Ureter (tissue), 1 donor: Measurements from ENCODE around the gene C14orf119. TPM values are rescaled to one million over a fixed set of nuclear protein-coding genes. Genes with fewer than 3 reads are reported as not detected.

Source experiments
- DNase-seq: peaks from one replicate; pipeline ENCODE4 v3.0.0-alpha.2; 2020; ENCODE audit warnings: low spot score
- total RNA-seq: library from RNA; stranded (reverse); gene quantifications from one replicate; pipeline ENCODE4 v1.2.4, GENCODE V29; 2023
- donor health status: DM: yes; HTN: yes; CAD: no.

Gene C14orf119
- total RNA-seq, 1 donor from 2014 or later, result 40.2 TPM

DNA sequence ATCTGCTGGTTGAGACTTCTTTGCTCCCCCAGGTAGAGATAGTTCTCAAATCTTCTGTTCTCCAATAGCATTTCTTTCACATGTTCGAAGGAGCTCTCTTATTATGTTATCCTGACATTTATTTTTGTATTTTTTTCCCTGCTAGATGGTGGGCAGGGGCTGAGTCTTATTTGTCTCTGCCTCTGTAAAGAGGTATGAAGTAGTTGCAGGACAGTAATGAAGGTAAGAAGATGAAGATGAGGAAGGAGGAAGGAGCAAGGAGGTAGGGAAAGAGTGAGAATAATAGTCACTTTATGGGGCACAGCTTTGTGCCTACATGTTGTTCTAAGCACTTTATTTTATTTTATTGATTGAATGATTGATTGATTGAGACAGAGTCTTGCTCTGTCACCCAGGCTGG is 14.5 kb downstream of the C14orf119 start:
- DNase-seq, result no peak

DNA sequence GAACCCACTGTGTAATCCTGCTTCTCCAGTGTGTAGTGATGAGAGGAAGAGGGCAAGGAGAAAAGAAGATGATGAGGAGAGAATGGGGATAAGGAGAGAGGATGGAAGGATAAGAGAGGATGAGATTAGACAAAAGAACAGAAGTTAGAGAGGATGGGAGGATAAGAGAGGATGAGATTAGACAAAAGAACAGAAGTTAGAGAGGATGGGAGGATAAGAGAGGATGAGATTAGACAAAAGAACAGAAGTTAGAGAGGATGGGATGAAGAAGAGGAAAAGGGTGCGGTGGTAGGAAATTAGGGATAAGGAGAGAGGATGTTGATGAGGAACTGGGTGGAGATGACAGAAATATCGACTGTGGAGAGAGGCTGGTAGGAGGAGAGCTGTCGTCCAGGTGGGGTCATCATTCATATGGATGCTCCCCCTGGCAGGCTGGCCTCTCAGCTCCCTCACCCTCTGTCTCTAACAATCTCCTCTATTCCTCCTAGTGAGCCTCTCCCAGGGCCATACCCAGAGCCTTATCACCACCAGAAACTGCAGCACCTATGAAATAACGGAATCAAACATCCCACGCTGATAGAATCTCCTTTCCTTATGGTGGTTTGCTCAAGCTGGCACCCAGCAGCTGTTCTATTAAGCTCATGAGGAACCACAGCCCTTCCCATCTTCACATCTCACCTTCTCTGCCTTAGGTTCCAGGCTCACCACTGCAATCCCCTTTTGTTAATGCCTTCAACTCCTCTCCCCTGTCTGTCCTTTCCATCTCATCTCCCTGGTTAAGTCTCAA is 15.5 kb downstream of the C14orf119 start:
- DNase-seq, result no peak

DNA sequence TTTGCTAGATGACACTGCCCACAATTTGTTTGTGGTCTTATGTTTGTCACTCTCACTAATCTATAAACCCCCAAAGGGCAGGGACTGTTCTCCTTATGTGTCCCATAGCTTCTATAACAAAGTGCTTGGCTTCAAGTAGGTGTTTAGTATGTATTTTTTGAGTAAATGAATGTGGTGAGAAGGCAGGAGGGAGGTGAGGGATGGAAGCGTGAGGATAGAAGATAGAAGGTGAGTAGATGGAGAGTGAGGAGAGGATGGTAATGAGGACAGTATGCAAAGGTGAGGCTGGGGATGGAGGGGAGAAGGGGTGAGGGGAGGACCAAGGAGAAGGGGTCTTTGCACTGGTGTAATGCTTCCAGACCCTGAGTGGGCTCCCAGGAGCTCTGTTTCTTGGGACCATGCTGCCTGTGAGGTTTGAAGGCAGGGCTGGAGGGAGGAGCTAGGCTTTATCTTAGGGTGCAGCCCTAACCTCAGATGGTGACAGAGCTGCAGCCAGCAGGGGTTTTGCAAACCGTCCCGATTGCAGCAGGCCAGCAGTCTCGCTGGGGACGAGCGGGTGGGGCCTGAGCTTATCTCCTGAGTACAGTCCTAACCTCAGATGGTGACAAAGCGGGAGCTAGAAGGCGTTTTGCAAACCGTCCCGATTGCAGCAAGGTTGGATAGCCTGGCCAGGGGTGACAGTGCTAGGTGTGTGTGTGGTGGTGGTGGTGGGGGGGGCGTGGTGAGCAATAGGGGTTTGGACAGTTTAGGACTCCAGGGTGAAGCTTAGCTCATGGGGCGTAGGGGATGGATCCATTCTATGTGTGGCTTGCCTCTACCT is 17.3 kb downstream of the C14orf119 start:
- DNase-seq, result no peak

DNA sequence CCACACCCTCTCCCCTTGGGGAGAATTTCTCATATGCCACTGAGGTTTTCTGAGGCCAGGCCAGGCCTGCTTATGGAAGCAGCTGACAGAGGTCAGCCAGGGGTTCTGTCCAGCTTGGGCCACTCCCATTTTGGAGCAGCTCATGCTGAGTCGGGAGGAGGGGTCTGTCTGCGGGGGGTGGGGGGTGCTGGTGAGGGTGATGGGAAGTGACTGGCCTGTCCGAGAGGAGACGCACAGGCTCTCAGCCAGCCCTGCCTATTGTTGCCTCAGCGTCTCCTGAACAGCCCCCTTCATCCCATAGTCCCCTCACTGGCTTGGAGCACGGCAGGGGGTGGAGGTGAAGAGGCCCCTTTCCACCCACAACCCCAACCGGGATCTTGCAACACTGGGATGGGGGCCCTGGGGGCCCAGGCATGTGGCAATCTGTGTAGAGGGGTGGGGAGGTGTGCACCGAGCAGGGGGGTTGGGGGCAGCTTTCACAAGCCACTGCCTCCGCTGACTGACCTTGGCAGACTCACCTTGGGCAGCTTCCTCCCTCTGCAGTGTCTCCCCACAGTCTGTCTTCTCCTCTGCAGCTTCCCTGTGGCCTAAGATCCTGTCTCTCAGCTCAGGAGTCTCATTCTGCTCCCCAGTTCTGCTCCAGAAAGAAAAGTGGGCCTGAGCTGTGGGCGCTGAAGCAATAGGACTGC is 18.3 kb downstream of the C14orf119 start:
- no peak for DNase-seq

DNA sequence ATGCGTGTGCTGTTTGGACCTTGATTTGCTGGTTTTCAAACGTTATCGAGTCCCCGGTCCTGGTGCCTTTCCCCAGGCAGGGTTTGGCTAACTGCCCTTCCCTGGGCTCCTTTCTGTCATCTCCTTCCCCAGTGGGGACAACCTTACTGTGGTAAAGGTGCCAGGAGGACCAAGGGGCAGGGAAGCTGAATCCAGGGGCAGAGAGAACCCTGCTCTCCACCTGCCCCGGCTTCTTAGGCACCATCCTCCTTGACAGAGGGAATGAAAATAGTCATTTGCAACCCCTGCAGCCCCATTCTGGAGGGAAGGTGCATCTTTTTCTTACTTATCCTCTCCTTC is 18.8 kb downstream of the C14orf119 start:
- no peak for DNase-seq

DNA sequence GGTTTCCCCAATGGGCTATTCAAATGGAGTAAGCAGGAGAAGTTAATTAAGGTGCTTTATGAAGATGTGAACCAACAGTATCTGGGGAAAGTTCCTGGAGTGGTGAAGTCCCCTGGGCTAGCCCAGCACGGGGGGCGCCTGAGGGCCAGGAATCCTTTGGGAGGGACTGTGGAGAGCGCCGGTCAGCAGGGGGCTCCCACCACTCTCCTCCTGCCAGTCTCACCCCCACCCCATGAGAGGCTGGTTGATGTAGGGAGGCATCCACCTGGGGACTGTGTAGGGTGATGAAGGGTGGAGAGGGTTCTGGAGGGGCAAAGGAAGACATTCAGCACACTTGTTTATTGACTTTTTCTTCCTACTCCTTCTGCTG is 19.3 kb downstream of the C14orf119 start:
- no peak for DNase-seq

DNA sequence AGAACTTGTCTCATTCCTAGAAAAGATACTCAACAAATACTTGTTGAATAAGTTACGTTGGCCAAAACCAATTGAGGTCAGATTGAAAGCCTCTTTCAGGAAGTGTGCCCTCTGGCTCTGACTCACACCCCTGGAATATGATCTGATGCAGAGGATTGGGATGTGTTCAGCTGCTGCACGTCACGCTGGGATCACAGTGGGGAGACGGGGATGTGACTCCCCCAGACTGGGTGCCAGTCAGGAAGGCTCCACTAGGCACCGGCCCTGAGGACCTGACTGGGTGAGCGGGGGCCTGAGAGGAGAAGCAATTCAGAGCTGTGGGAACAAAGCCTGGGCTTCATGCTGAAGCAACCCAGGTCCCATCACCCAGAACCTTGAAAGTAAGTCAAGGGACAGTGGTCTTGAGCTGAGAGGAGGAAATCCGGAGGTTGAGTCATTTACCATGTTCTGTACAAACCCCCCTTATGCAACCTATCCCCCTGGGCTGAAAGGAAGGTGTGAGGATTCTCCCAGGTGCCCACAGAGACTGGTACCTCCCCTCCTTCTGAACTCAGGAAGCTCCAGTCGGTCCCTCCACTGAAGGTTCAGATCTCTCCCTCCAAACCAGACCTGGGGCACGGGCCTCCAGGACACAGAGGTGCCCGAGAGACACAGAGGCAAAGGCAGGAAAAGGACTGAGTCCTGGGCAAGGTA is 19.9 kb downstream of the C14orf119 start:
- no peak for DNase-seq

DNA sequence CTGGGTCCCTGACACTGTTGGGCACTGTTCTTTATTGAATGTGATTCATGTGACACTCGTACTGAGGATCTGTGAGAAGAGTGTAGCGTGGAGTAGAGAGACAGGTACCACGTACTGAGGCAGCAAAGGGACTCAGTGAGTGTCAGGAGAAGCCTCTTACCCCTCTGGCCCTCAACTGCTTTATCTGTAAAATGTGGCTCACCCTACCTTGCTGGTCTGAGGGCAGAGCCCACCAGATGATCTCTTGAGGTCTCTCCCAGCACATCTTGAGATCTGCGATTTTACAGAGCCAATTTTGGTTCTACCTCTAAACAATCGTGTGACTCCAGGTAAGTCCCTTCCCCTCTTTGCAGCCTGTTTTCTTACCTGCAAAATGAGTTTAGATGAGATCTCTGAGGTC is 20.6 kb downstream of the C14orf119 start:
- no peak for DNase-seq

DNA sequence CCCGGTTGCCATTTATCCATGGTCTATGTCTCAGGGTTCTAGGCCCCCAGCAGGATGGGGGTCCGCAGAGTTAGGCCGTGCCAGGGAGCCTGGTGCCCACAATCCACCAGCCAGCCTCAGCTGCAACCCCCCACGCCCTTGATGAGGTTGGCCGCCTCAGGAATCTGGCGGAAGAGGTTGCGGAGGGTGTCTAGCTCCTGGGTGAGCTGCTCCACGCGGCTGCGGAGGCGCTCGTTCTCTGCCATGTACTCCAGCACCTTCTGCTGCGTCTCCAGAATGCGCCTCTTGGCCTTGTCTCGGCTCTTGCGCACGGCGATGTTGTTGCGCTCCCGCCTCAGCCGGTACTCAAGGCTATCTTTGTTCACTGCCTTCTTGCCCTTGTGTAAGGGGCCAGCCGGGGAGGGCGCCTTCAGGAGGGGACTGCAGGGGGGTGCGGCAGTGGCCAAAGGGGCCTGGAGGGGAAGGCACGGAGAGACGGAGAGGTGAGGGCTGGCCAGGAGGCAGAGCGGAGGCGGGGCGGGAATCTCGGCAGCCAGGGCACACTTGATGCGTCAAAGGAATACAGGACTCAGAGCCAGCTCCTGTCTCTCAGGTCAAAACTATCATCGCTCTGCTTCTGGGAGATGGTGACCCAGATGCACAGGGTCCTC is 22.2 kb downstream of the C14orf119 start:
- DNase-seq, result no peak

DNA sequence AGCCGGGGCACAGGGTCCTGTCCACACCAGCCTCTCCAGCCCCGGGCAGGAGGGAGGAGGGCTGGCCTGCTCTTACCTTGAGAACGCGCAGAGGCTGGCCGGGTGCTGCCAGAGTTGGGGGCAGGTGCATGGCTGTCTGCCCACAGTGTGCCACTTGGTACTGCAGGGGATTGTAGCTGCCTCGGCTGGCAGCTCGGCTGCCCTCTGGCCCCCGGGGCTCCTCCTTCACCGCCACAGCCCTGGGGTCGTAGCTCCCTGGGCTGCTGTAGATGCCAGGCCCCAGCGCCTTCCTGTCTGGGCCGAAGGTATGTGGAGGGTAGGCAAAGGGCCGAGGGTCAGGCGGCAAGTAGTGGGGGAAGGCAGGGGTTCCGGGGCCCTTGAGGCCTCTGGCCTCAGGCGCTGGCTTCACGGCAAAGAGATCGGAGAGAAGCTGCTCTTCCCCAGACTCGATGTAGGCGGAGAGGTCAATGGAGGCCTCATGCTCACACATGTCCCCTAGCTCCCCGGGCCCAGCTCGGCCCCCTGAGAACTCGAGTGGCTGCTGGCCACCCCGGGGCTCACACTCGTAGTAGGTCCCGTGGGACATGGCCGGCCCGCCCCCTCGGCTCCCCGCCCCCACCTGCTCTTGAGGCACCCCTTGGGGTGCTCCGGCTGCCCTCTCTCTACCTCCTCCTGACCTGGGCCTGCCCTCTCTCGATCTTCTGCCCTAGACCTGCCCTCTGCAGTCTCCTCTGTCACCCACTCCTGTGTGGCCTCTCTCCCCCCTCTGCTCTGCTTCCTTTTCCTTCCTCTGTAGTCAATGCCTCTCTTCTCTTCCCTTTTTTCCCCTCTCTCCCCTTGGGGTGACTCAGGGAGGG is 23.4 kb downstream of the C14orf119 start, which contains the start of gene CEBPE:
TSS of gene CEBPE (minus strand) at position 750 of the 857 bp plus-strand sequence. CDS start at position 586, 164 bp downstream.
- no peak for DNase-seq

DNA sequence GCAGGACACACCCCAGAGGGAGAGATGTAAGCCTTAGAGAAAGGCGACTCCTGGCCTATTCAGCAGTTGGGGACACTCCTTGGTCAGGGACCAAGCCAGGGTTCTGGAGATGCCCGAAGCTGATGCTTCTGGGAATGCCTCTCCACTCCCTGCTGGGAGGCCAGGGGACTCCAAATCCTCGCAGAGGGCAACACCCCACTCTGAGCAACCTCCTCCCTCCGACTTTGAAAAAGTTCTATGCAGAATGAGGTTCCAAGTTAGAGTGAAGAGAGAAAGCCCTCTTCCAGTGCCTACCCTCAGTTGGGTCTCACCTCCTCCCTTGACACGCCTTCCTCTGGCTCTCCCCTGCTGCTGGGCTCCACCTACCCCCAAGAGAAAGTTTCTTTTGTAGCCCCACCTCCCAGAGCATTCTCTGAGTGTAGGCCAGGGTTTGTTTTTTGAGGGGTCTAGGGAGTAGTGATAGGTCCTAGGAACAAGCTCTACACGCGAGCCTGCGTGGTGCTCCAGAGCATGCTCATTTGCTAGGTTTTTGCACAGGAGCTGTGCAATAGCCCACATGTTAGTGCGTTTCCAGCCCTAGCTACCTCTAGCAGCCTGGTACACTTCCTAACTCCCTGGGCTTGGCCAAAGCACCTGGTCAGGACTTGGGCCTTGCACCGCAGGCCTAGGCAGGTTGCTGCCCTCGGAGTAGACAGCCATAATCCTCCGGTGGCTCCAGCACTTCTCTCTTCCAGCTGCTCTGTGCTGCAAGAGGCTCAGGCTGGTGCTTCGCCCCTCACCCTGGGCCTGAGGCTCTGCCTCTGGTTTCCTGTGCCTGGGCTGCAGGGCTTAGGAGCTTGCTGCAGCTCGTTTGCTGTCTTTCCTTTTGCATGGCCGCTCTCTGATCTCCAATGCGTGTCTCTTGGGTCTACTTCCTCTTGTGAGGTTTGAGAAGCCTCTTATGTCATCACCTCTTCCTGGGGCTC is 24.3 kb downstream of the C14orf119 start:
- DNase-seq, result no peak

DNA sequence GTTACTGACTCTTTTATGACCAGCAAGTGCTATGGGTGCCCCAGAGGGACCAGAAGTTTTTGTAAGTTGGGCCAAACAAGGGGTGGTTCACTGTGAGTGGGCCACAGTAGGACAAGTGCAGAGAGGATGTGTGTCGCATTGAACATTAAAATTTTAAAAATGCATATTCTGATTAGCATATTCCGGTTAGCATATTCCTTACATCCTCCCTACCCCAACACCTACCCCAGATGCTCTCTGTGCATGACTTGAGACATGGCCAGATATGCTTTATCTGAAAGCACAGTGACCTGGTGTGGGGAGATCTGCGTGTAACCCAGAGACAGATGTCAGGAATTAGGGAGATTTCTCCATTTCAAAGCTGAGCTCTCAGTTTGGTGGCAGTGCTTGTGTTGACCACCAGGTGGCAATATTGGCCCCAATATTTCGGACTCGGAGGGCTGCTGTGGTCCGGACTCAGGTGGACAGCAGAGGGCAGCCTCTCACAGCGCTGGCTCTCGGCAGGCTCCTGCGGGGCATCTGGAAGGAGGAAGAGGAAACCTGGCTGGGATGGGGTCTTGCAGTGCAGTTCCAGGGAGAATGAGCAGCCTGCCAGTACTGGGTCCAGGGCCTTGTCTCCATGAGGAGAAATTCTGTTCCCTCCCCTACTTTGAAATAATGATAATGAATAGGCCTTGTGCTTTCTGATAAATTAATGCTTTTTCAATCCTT is 25.4 kb downstream of the C14orf119 start:
- DNase-seq, result peak; percentile 92

DNA sequence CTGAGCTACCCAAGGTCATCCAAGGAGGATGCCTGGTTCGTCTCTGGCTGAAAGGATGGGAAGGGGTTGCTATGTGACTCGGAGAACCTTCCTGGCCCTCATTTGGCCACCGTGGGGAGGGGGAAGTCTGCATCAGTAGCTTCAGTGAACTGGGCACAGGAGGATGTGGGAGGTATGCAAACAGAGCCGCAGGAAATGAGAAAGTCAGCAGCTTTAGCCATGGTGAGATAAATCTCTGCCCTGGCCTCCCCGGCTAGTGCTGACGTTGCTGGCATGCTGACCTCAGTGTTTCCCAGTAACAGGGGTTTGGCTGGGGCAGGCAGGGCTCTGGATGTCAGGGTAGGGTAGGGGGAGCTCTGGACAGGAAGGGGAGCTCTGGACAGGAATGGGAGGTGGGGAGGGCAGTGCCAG is 26.1 kb downstream of the C14orf119 start:
- DNase-seq, result peak; percentile 61

DNA sequence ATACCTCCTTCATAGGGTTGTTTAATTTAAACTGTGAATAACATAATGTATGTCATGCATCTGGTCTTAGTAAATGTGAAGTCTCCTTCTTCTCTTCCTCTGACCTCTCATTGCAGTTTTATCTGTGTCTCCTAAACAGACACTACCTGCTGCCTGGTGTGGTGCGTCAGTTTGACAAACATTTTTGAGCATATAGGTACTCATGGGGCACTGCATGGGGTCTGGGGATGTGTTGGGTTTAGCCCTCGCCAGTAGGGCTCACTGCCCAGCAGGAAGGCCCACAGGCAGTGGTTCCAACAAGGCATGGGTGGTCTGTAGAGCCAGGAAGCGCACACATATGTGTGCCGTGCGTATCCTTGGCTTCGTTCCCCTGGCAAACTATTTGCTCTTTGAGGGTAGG is 26.8 kb downstream of the C14orf119 start:
- DNase-seq, result no peak

DNA sequence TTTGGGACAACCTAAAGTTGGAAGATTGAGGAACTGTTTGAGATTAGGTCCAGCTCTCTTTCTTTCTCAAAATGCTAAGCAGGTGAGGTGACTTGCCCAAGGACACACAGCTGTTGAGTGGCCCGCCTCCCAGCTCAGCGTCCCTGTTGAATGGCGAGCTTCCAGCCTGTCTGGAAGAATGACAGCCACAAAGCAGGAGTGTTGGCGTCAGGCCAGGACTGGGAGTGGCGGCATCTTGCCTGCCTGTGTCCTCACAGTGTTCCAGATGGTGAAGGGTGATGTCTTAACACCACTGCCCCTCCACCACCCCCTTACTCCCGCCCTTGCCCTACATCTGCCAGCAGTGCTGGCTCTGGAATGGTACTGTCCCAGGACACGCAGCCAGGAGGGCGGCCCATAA is 28.1 kb downstream of the C14orf119 start:
- DNase-seq, result no peak

DNA sequence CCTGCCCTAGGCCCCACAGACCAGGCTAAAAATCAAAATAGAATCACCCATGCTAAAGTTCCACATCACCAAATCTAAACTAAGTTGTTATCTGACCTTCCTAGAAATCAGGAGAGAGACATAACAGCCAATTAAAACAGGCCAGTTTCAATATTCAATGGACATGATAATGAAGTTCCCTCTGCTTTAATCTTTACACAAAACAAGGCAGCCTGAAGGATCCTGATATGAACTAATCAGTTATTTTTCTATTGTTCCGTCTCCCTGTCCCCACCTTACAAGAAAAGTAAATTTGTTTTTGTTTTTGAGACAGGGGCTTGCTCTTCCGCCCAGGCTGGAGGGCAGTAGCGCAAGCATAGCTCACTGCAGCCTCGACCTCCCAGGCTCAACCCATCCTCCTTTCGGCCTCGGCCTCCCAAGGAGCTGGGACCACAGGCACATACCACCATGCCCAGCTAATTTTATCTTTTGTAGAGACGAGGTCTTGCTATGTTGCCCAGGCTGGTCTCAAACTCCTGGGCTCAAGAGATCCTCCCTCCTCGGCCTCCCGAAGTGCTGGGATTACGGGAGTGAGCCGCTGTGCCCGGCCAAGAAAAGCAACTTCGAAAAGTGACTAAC is 29.1 kb downstream of the C14orf119 start:
- DNase-seq, result no peak

DNA sequence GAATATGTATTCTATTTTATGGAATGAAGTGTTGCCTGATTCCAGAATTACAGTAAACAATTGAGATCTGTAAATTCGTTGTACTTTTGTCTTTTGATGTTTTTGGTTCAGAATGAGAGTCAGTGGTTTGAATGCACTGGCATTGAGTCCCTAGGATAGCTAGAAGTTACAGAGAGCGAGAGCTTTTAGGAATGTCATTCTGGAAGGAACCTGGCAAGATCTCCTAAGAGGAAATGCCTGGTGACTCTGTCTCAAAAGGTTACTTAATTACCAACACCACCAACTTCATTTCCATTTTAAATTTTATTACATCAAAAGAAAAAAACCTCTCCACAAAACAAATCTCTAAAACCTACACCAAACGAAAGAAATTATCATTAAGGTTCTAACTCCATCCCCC is 29.7 kb downstream of the C14orf119 start:
- DNase-seq, result no peak

DNA sequence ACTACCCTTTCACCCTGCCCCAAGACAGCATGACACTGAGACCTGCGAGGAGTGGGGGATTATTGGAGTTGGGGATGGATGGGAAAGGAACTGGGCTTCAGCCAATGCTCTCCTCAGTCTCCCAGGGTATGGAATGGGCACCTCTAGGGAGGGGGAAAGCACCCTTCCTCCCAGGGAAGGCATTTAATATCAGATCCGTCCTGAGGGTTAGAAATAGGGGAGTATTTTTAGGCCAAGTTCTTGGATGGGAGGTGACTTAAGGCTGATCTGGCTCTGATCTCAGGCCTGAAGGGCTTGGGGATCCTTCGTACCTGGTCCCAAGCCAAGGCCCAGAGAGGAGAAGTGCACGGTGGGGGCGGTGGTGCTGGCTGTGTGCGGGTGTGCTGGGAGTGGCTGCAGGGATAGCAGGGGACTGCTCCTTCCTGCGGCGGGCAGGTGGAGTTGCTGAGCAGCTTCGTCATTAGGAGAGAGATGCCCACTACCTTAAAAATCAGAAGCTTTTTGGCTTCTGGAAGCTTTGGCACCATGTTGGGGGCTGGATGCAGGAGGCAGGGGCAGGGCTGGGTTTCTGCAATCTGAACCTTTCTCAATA is 30.7 kb downstream of the C14orf119 start:
- no peak for DNase-seq
